GM12878 (cell line): Measurements from ENCODE around the gene BRSK2. TPM values are rescaled to one million over a fixed set of nuclear protein-coding genes. Genes with fewer than 3 reads are reported as not detected.

ENCODE experiments used
- ATAC-seq: fragments of 200-7000 bp; cut with Tn5 transposase; 3 replicates; pipeline ENCODE4 v1.9.1; 2020; ENCODE audit warnings: mild to moderate bottlenecking, moderate library complexity
- BruUV-seq: library from RNA; stranded (reverse); fragments of 400-500 nt; replicated peaks from 2 replicates; lab custom pipeline; 2021; lab: Mats Ljungman, UMichigan
- CTCF ChIA-PET: fragments of 300-600 bp; sonication (Branson Sonifier 250); formaldehyde crosslinking; extraction: SDS; loops from one replicate; lab custom pipeline; 2021; ENCODE audit warnings: inconsistent platforms; lab: Yijun Ruan, JAX
- POLR2A ChIA-PET: fragments of 350-600 bp; formaldehyde crosslinking; extraction: SDS; loops from one replicate; lab custom pipeline; 2021; ENCODE audit warnings: inconsistent platforms; lab: Charles Lee
- RAD21 ChIA-PET: fragments of 300-600 bp; sonication (Branson Sonifier 250); formaldehyde crosslinking; loops from one replicate; lab custom pipeline; 2023; ENCODE audit warnings: antibody characterized with exemption; ENCODE audit not compliant: unreplicated experiment; lab: Charles Lee
- SMC1A ChIA-PET: fragments of 300-600 bp; sonication (Branson Sonifier 250); formaldehyde crosslinking; loops from one replicate; lab custom pipeline; 2023; ENCODE audit not compliant: unreplicated experiment, uncharacterized antibody; lab: Charles Lee
- DNase-seq: peaks from one replicate; pipeline ENCODE4 v3.0.0-alpha.2; 2011; ENCODE audit warnings: low read depth, low spot score
- FAIRE-seq: peaks from 3 replicates; lab custom pipeline; 2011; peaks lifted over from hg19 to GRCh38; lab: Jason Lieb, UNC
- H2AFZ ChIP-seq: 2 replicates; pipeline ENCODE4 v1.6.0; 2011; ENCODE audit warnings: low read depth, low read length, control low read depth; ENCODE audit not compliant: control insufficient read depth
- H3K27ac ChIP-seq: 2 replicates; pipeline ENCODE4 v1.5.1; 2011; ENCODE audit warnings: control low read depth; ENCODE audit not compliant: control insufficient read depth, insufficient read depth
- H3K27me3 ChIP-seq, 2 experiments: replicated peaks in 1 of 2; 2 replicates each; pipeline versions ENCODE4 v1.6.0 to v1.6.1; 2011; ENCODE audit warnings: low read length in 1 of 2; ENCODE audit not compliant: control insufficient read depth in 2 of 2, insufficient read depth in 2 of 2
- H3K36me3 ChIP-seq, 2 experiments: 2 replicates each; pipeline ENCODE4 v1.5.1; 2011; ENCODE audit warnings: low read length in 1 of 2; ENCODE audit not compliant: control insufficient read depth in 2 of 2, insufficient read depth in 2 of 2
- H3K4me1 ChIP-seq: 2 replicates; pipeline ENCODE4 v1.6.1; 2011; ENCODE audit warnings: mild to moderate bottlenecking, low read length, moderate library complexity, mixed read lengths; ENCODE audit not compliant: control insufficient read depth, insufficient read depth
- H3K4me2 ChIP-seq: 2 replicates; pipeline ENCODE4 v1.6.0; 2011; ENCODE audit warnings: control low read depth; ENCODE audit not compliant: control insufficient read depth, insufficient read depth
- H3K4me3 ChIP-seq: fragments of 200-600 bp; sonication (generic); 2 replicates; pipeline ENCODE4 v1.5.1; 2016
- H3K79me2 ChIP-seq: 2 replicates; pipeline ENCODE4 v1.6.0; 2011; ENCODE audit warnings: low read length; ENCODE audit not compliant: control insufficient read depth, insufficient read depth
- H3K9ac ChIP-seq: 2 replicates; pipeline ENCODE4 v1.8.0; 2011; ENCODE audit warnings: low read length, control low read depth, mixed read lengths; ENCODE audit not compliant: control insufficient read depth, insufficient read depth
- H3K9me3 ChIP-seq: replicated peaks from 3 replicates; pipeline ENCODE4 v1.5.1; 2011; ENCODE audit warnings: mild to moderate bottlenecking, low read length; ENCODE audit not compliant: control insufficient read depth, insufficient read depth
- H4K20me1 ChIP-seq: 2 replicates; pipeline ENCODE4 v1.6.0; 2011; ENCODE audit not compliant: control insufficient read depth, insufficient read depth
- EP300 ChIP-seq, 2 experiments: fragments of 150-350 bp in 1 of 2; IDR thresholded peaks; 2 replicates each; pipeline ENCODE4 v1.6.1; 2011 to 2012; ENCODE audit warnings: low read depth in 2 of 2, low read length in 2 of 2, borderline replicate concordance in 1 of 2, improper control_type of control experiment in 1 of 2, inconsistent platforms in 1 of 2; ENCODE audit not compliant: control insufficient read depth in 1 of 2
- KDM1A ChIP-seq: fragments of 200-600 bp; sonication (generic); IDR thresholded peaks from 2 replicates; pipeline ENCODE4 v1.6.1; 2016; ENCODE audit warnings: borderline replicate concordance
- MTA2 ChIP-seq: fragments of 450-650 bp; IDR thresholded peaks from 2 replicates; pipeline ENCODE4 v1.6.1; 2016; ENCODE audit warnings: low read depth, mild to moderate bottlenecking, moderate library complexity
- PAX5 ChIP-seq: IDR thresholded peaks from 2 replicates; pipeline ENCODE4 v1.6.1; 2011; ENCODE audit warnings: low read depth, low read length, borderline replicate concordance
- SREBF1 ChIP-seq: IDR thresholded peaks from 2 replicates; pipeline ENCODE4 v1.6.1; 2012; ENCODE audit warnings: mild to moderate bottlenecking, low read length
- WGBS: methylation state at CpG from one replicate; pipeline ENCODE4 v1.1.6; 2016; ENCODE audit warnings: low lambda C conversion rate; ENCODE audit not compliant: insufficient replicate concordance, insufficient coverage; ENCODE audit errors: missing lambda C conversion rate; 5-methylcytosine and 5-hydroxymethylcytosine counted together
- in situ Hi-C: fragments of 300-500 bp; cut with MboI; formaldehyde crosslinking; loops from 9 replicates; pipeline ENCODE4 v1.14.3; 2018; ENCODE audit warnings: mixed read lengths
- intact Hi-C: fragments of 100-400 bp; cut with micrococcal nuclease; formaldehyde crosslinking; loops from one replicate; pipeline ENCODE4 v1.14.2; 2022; ENCODE audit not compliant: unreplicated experiment
- polyA plus RNA-seq, 11 experiments: library from polyadenylated mRNA; depleted of rRNA in 4 of 11; unstranded in 6 of 11; stranded (reverse) in 5 of 11; fragments of >200 nt; fragmentation: Nextera tagmentation in 4 of 11; fragmentation: Illumina TruSeq in 1 of 11; extraction: Ambion mirVana in 4 of 11; extraction: Trizol in 1 of 11; gene quantifications; 1 replicate in 1 of 11; 2 replicates in 10 of 11; pipeline versions ENCODE4 v1.2.1 to v1.2.3, GENCODE V29; 2011 to 2016; ENCODE audit warnings: inconsistent platforms in 2 of 11, missing spikeins in 2 of 11, low read depth in 1 of 11
- total RNA-seq, 4 experiments: library from RNA; depleted of rRNA in 3 of 4; stranded (reverse); fragments of >200 nt in 3 of 4; fragmentation: Illumina TruSeq in 1 of 4; extraction: Trizol in 1 of 4; gene quantifications; 2 replicates each; pipeline versions ENCODE4 v1.2.1 to v1.2.3, GENCODE V29; 2013 to 2021
- TF ChIP-seq, protein P1 (sequence below): fragments of 450-650 bp; IDR thresholded peaks from 2 replicates; pipeline ENCODE4 v1.6.1; 2017; ENCODE audit warnings: low read depth, mild to moderate bottlenecking, moderate library complexity
- TF ChIP-seq, protein P2 (sequence below): fragments of 450-650 bp; IDR thresholded peaks from 2 replicates; pipeline ENCODE4 v1.6.1; 2017; ENCODE audit warnings: borderline replicate concordance

The BRSK2 gene
- total and polyA plus RNA-seq, 10 of the 15 experiments (the other 5 are each of a cell fraction or from before 2014, with no cell fraction given), result 0.13 TPM; not detected in 9

DNA sequence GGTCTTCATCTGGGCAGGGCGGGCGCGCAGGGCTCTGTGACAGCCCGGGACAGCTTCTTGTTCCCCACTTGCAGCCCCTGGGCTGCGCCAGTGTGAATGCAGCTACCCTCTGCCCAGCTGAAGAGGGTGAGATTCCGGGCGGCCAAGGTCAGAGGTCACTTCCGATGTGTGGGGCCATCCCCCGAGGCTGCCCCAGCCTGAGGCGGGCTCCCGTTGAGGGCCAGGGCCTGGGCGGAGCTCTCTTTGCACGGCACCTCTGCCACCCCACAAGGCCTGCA is 72.9 kb downstream of the BRSK2 start (continued):
- TF ChIP-seq, protein P1, sequence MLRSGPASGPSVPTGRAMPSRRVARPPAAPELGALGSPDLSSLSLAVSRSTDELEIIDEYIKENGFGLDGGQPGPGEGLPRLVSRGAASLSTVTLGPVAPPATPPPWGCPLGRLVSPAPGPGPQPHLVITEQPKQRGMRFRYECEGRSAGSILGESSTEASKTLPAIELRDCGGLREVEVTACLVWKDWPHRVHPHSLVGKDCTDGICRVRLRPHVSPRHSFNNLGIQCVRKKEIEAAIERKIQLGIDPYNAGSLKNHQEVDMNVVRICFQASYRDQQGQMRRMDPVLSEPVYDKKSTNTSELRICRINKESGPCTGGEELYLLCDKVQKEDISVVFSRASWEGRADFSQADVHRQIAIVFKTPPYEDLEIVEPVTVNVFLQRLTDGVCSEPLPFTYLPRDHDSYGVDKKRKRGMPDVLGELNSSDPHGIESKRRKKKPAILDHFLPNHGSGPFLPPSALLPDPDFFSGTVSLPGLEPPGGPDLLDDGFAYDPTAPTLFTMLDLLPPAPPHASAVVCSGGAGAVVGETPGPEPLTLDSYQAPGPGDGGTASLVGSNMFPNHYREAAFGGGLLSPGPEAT, result no peak
- no peak for TF ChIP-seq PAX5
- no peak for TF ChIP-seq SREBF1
- no peak for TF ChIP-seq EP300 (IDR thresholded peaks at IDR 0.05; ENCODE audit: borderline replicate concordance in 1 of 2, control insufficient read depth in 1 of 2, low read depth in 2 of 2, low read length in 2 of 2)
- no peak for TF ChIP-seq KDM1A
- TF ChIP-seq, all 136 proteins: peak for 0

DNA sequence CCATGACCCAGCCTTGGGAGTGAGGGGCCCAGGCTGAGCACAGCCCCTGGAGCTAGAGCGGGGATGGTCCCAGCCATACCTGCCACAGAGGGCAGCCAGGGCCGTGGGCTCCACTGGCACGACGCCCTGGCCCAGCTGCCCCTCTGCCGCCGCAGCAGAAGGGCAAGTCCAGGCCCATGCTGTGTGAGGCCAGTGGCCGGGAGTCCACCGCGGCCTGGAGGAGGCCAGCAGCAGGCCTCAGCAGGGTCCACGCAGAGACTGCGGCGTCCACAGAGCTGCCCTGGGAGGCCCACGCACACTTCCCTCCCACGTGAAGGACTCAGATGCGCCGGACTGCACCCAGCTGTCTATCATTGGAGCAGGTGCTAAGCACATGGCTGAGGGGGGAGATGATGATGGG is 73.3 kb downstream of the BRSK2 start:
- ChIA-PET POLR2A (no interaction called here), CTCF (no interaction called here), RAD21 (no interaction called here), SMC1A (no interaction called here)
- no peaks in the 10 kb centered on the region for H4K20me1 ChIP-seq
- intact Hi-C loops, result no loop called here
- H3K4me2 ChIP-seq, result no peak overlapping the region
- H3K4me3 ChIP-seq, result no peak overlapping the region
- H3K27me3 ChIP-seq, result no peaks in the 10 kb centered on the region
- ATAC-seq (no peak), FAIRE-seq (no peak), DNase-seq (no peak)
- BruUV-seq, result no TSS peak
- H2AFZ ChIP-seq, result no peak overlapping the region
- H3K36me3 ChIP-seq, result no peaks in the 10 kb centered on the region
- in situ Hi-C loops, result no loop called here
- no peaks in the 10 kb centered on the region; the same call in 2 of the 3 replicates for H3K9me3 ChIP-seq
- WGBS, result 89% methylated on average over 16 of the region's 16 CpGs
- H3K4me1 ChIP-seq, result no peaks in the 10 kb centered on the region
- H3K9ac ChIP-seq, result no peak overlapping the region
- H3K79me2 ChIP-seq, result no peaks in the 10 kb centered on the region
- no peak overlapping the region for H3K27ac ChIP-seq
- TF ChIP-seq MTA2, result no peak
- TF ChIP-seq, protein P2, sequence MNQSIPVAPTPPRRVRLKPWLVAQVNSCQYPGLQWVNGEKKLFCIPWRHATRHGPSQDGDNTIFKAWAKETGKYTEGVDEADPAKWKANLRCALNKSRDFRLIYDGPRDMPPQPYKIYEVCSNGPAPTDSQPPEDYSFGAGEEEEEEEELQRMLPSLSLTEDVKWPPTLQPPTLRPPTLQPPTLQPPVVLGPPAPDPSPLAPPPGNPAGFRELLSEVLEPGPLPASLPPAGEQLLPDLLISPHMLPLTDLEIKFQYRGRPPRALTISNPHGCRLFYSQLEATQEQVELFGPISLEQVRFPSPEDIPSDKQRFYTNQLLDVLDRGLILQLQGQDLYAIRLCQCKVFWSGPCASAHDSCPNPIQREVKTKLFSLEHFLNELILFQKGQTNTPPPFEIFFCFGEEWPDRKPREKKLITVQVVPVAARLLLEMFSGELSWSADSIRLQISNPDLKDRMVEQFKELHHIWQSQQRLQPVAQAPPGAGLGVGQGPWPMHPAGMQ, result no peak
